Stomach smooth muscle (tissue), 2 donors: Measurements from ENCODE around the gene TMEM245.

Source experiments
- H3K27ac ChIP-seq: one replicate; pipeline ENCODE4 v1.7.0; 2013; ENCODE audit warnings: mild to moderate bottlenecking, low read length, inconsistent platforms
- H3K27me3 ChIP-seq, 2 donors: one replicate each; pipeline ENCODE4 v1.7.0; 2013; ENCODE audit warnings: low read length in 2 of 2; ENCODE audit not compliant: insufficient read depth in 2 of 2, control insufficient read depth in 1 of 2
- H3K36me3 ChIP-seq, 2 donors: one replicate each; pipeline ENCODE4 v1.7.0; 2013; ENCODE audit warnings: low read length in 2 of 2; ENCODE audit not compliant: control insufficient read depth in 2 of 2, insufficient read depth in 2 of 2
- H3K4me1 ChIP-seq: one replicate; pipeline ENCODE4 v1.7.0; 2013; ENCODE audit warnings: low read length; ENCODE audit not compliant: control insufficient read depth, insufficient read depth
- H3K4me3 ChIP-seq, 2 donors: one replicate each; pipeline ENCODE4 v1.7.0; 2013; ENCODE audit warnings: low read length in 2 of 2
- H3K9ac ChIP-seq, 2 donors: one replicate each; pipeline ENCODE4 v1.7.0; 2013; ENCODE audit warnings: low read length in 2 of 2, mild to moderate bottlenecking in 1 of 2
- H3K9me3 ChIP-seq, 2 donors: one replicate each; pipeline ENCODE4 v1.7.0; 2013; ENCODE audit warnings: low read length in 2 of 2; ENCODE audit not compliant: control insufficient read depth in 2 of 2
- donor health status: healthy.
- donor health status: Pancreatic carcinoma.

The TMEM245 gene

DNA sequence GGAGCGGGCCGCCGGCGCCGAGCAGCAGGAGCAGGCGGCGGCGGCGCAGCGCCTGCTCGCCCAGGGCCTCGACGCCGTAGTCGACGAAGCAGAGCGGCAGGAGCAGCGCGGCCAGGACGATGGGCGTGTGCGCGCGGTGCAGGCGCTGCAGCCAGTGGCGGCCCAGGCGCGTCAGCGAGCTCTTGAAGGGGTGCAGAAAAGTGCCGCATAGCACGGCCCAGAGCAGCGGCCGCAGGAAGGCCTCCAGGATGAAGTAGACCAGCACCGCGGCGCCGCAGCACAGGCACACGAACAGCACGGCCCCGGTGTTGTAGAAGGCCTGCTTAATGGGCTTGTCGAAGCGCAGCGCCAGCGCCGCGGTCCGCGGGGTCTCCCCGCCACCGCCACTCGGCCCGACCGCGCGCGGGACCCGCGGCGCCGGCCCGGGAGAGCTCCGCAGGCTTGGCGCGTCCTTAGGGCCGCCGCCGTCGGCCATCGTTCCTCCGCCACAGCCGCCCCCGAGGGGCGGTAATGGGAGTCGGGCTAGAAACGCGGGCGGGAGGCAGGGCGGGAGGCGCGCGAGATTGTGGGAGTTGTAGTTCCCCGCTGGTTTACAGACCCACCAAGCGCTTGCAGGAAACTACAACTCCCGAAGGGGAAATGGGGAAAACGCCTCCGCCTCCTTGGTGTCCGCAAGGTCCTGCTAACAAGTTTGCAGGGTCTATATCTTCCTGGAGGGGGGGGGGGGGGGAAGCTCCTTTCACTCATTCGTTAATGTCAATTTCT lies at the start of gene TMEM245:
Gene TMEM245, minus strand, starts transcription at position 509 of the 765 bp plus-strand sequence. Its CDS starts 34 bp downstream, at position 475.
- H3K9ac ChIP-seq: peak within 1 kb of the TSS; percentile 63 to 84
- H3K36me3 ChIP-seq: no peaks in the 10 kb centered on the region
- H3K27ac ChIP-seq: peak within 1 kb of the TSS; percentile 66
- H3K4me1 ChIP-seq: peaks cover 29% of the 10 kb centered on the region
- H3K4me3 ChIP-seq: peak within 1 kb of the TSS; percentile 74 to 92
- no peaks in the 10 kb centered on the region for H3K9me3 ChIP-seq
- no peaks in the 10 kb centered on the region for H3K27me3 ChIP-seq

DNA sequence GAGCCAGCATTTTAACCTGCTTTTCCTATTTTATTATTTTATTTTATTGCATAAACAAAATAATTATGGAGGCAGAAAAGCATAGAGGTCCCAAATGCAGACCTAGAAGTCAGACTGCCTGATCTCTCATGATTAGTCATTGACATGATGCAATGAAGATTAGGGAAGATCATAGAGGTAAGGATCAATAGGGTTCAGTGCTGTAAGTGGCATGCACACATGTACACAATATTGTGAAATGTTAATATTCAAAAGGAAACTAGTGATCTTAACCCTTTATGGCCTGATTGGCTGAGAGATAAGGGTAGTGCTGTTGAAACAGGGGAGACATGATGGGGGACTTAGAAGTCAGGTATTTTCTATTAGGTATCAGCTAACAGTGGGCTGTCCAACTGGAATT lies 48.4 kb upstream of the TMEM245 start:
- Histone ChIP-seq H3K9ac (no peak overlapping the region), H3K9me3 (peaks cover 3 to 4% of the 10 kb centered on the region in 2 donors), H3K27ac (no peak overlapping the region), H3K27me3 (peaks cover 3% of the 10 kb centered on the region in 2 donors), H3K4me1 (peaks cover 4% of the 10 kb centered on the region), H3K4me3 (no peak overlapping the region), H3K36me3 (no peaks in the 10 kb centered on the region)

GRCh38 chr9:109167716-109168115 lies 48.0 kb upstream of the TMEM245 start:
- H3K27me3 ChIP-seq: peaks cover 3% of the 10 kb centered on the region in 2 donors
- H3K27ac ChIP-seq: no peak overlapping the region
- H3K4me3 ChIP-seq: peak overlapping the region; percentile 74 to 77

DNA sequence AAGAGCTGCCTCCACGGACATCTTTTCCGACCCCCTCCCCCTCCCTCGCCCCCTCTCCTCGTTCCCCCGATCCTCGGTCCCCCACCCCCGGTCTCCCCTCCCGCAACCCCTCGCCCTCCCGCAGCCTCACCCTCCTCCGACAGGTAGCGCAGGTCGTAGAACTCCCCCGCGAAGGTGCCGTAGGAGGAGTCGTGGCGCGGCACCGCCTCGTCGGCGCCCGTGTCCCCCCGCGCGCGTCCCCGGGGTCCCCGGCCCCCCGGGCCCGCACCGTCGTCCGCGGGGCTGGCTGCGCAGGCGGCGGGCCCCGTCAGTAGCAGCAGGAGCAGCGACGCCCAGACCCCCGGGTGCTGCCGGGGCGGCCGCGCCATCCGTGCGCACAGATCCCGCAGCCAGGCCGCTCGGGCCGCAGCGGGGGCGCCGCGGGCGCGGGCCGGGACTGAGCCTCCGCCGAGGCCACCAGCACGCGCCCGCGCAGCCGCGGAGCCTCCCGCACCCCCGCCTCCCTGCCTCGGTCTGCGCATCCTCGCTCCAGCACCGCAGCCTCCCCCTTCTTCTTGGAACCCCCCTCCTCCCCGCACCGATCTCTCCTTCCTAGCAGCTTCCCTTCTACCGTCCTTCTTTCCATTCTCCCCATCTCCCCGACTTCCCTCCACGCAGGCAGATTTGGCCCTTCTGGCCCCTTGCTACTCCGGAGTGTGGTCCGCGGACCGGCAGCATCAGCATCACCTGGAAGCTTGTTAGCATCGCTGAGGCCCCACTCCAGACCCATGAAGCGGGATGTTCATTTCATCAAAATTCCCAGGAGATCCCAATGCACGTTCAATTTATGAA lies 47.2 kb upstream of the TMEM245 start, which contains the start of gene FRRS1L:
Gene FRRS1L, minus strand, starts transcription at position 479 of the 831 bp plus-strand sequence. Its CDS starts 111 bp downstream, at position 368.
- H3K27me3 ChIP-seq: peaks cover 2 to 3% of the 10 kb centered on the region in 2 donors
- H3K4me1 ChIP-seq: peaks cover 4% of the 10 kb centered on the region
- H3K27ac ChIP-seq: no peak within 1 kb of the TSS
- H3K9me3 ChIP-seq: peaks cover 3 to 4% of the 10 kb centered on the region in 2 donors
- peak within 1 kb of the TSS; percentile 74 to 77 for H3K4me3 ChIP-seq
- H3K9ac ChIP-seq: peak within 1 kb of the TSS in 1 of 2 donors; percentile 45
- H3K36me3 ChIP-seq: no peaks in the 10 kb centered on the region

More at GRCh38 chr9:109167716-109168115, 48.0 kb upstream of the TMEM245 start:
- Histone ChIP-seq H3K4me1 (peaks cover 4% of the 10 kb centered on the region), H3K36me3 (no peaks in the 10 kb centered on the region), H3K9me3 (peaks cover 3 to 4% of the 10 kb centered on the region in 2 donors), H3K9ac (no peak overlapping the region)

DNA sequence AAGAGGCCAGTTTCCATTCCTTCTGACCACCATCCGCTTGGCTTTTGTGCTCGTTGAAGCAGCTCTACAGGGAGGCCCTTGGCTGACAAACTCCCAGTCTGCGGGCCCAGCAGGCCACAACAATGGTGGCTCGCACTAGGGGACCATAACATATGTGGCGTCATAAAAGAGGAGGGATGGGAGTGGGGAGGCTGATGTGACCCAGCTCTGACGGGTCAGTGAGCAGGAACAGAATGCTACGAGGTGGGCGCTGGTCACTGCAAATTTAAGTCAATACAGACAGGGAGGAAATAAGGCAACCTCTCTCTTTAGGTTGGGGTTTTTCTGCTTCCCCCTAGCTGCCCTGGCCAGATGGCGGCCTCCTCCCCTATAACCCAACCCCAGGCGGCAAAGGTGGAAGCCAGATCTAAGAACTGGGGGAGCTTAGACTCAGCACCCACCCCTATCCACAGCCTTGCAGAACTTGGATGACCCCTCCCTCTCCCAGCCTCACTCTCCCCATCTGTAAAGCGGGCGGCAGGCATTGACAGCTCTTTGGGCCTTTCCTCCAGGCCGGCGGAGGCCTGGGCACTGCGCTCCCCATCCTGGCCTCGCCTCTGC lies 46.5 kb upstream of the TMEM245 start:
- Histone ChIP-seq H3K4me3 (peak overlapping the region; percentile 46 to 74), H3K36me3 (no peaks in the 10 kb centered on the region), H3K27ac (no peak overlapping the region), H3K4me1 (peaks cover 4% of the 10 kb centered on the region), H3K27me3 (peaks cover 2% of the 10 kb centered on the region in 2 donors), H3K9ac (no peak overlapping the region), H3K9me3 (peaks cover 3 to 4% of the 10 kb centered on the region in 2 donors)

- Histone ChIP-seq H3K27ac (no peak overlapping the region), H3K9me3 (peaks cover 3 to 4% of the 10 kb centered on the region in 2 donors), H3K9ac (no peak overlapping the region), H3K4me3 (no peak overlapping the region), H3K27me3 (peaks cover 0 to 2% of the 10 kb centered on the region in 2 donors), H3K4me1 (peaks cover 4% of the 10 kb centered on the region), H3K36me3 (no peaks in the 10 kb centered on the region)
Measured at GRCh38 chr9:109164042-109164441, 44.3 kb upstream of the TMEM245 start.

DNA sequence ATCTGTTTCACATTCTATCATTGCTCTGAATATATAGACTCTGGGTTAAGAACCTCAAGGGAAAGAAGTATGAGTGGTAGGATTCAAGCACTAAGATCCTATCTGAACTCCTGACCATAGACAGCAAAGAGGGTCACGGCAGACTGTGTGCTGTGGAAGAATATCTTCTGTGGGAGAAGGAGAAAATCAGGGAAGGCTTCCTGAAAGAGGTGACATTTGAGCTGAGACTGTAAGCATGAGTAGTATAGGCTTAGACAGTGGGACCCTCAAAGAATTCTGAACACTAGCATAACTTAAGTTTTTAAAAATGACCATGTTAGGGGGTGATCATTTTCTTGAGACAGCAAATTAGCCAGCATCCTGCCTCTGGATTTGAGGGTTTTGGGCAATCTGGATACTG lies 43.4 kb upstream of the TMEM245 start:
- peaks cover 0 to 2% of the 10 kb centered on the region in 2 donors for H3K27me3 ChIP-seq
- H3K4me3 ChIP-seq: no peak overlapping the region
- no peak overlapping the region for H3K27ac ChIP-seq
- H3K36me3 ChIP-seq: no peaks in the 10 kb centered on the region
- H3K9ac ChIP-seq: no peak overlapping the region
- H3K4me1 ChIP-seq: peaks cover 4% of the 10 kb centered on the region
- peaks cover 3 to 4% of the 10 kb centered on the region in 2 donors for H3K9me3 ChIP-seq

DNA sequence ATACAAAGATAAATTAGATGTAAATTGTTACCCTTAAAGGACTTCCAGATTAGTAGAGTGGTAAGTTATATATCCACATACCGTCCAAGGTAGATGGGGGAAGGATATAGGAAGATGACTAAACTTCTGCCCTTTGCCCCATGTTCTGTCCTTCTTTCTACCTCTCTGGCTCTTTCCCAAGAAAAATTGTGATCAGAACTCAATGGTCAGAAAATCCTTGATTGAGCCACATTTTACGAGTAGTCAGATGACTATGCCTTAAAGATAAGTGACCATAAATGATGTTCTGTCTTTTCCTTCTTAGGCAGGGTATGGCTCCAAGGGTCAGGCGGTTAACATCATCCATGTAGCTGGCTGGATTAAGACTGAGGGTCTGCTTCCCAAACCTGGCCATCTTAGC lies 42.9 kb upstream of the TMEM245 start:
- no peak overlapping the region for H3K4me3 ChIP-seq
- no peak overlapping the region for H3K27ac ChIP-seq
- H3K27me3 ChIP-seq: peaks cover 0 to 2% of the 10 kb centered on the region in 2 donors

DNA sequence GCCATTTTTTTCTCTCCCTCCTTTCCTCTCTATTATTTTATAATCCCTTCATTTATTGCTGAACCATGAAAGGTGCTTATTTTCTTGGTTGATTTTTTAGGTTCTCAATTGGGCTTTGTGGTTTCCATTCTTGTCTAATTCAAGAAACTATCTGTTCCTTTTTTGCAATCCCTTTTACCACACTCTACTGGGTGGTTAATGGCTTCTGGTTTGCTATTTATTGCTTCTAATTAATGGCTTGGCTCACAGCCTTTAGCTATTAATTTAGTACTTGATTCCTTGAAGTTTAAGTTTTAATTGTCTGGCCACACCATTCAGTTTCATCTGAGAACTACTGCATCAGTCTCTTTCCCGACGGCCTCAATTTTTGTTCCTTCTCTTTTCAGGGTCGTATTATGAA lies 41.7 kb upstream of the TMEM245 start:
- no peaks in the 10 kb centered on the region for H3K4me1 ChIP-seq
- H3K27ac ChIP-seq: no peak overlapping the region
- H3K9ac ChIP-seq: no peak overlapping the region
- H3K4me3 ChIP-seq: no peak overlapping the region
- no peaks in the 10 kb centered on the region for H3K36me3 ChIP-seq
- H3K27me3 ChIP-seq: peaks cover 0 to 2% of the 10 kb centered on the region in 2 donors
- H3K9me3 ChIP-seq: peaks cover 3 to 4% of the 10 kb centered on the region in 2 donors

More for the DNA sequence above, 42.9 kb upstream of the TMEM245 start:
- Histone ChIP-seq H3K9ac (no peak overlapping the region), H3K4me1 (peaks cover 4% of the 10 kb centered on the region), H3K9me3 (peaks cover 3 to 4% of the 10 kb centered on the region in 2 donors), H3K36me3 (no peaks in the 10 kb centered on the region)

GRCh38 chr9:109159583-109159982 lies 39.8 kb upstream of the TMEM245 start:
- H3K27ac ChIP-seq: no peak overlapping the region
- no peak overlapping the region for H3K4me3 ChIP-seq
- H3K9me3 ChIP-seq: no peaks in the 10 kb centered on the region
- H3K4me1 ChIP-seq: no peaks in the 10 kb centered on the region
- H3K9ac ChIP-seq: no peak overlapping the region
- H3K27me3 ChIP-seq: no peaks in the 10 kb centered on the region
- no peaks in the 10 kb centered on the region for H3K36me3 ChIP-seq
